Neural progenitor cell (in vitro differentiated cells): ENCODE results near the gene OR51D1.

Experiments used
- EZH2phosphoT487 ChIP-seq: fragments of 200-600 bp; sonication (generic); IDR thresholded peaks from 2 replicates; pipeline ENCODE4 v1.6.1; 2017; ENCODE audit warnings: antibody characterized with exemption
- TF ChIP-seq, protein P1 (sequence below): fragments of 200-600 bp; sonication (generic); IDR thresholded peaks from 2 replicates; pipeline ENCODE4 v1.5.1; 2017; ENCODE audit warnings: antibody characterized with exemption, mild to moderate bottlenecking

DNA sequence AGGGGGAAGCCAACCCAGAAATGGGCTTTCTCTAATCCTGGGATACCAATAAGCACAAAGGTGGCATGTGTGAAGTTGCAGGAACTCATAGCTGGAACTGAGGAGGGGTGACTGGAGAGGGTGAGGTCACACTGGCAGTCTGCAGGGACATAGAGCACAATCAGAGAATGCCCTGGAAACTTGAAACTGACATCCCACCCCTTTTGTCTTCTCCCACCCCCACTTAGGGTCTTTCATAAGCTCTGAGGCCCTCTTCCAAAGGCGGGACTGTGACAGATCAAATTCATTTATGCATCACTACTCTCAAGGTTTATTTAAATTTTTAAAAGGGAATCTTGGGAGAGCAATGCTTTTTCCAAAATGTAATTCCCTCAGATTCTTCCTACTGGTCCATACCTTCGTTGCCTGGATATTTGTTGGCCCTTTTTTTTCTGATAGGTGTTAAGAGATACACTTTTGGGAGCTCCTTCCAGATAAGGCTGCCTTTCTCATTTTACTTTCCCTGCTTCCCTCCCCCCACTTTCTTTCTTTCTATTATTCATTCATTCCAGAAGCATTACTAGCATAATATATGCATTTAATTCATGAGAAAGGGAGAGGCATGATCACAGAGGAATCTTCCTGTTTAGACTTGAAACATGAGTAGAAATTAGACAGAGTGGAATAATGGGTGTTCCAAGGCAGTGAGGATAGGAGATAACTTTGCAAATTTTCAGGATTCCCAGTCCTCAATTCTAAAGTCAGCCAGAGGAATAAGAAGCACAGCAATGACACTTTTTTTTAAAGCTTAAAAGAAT, 45.5 kb downstream of the OR51D1 start:
- TF ChIP-seq, protein P1, sequence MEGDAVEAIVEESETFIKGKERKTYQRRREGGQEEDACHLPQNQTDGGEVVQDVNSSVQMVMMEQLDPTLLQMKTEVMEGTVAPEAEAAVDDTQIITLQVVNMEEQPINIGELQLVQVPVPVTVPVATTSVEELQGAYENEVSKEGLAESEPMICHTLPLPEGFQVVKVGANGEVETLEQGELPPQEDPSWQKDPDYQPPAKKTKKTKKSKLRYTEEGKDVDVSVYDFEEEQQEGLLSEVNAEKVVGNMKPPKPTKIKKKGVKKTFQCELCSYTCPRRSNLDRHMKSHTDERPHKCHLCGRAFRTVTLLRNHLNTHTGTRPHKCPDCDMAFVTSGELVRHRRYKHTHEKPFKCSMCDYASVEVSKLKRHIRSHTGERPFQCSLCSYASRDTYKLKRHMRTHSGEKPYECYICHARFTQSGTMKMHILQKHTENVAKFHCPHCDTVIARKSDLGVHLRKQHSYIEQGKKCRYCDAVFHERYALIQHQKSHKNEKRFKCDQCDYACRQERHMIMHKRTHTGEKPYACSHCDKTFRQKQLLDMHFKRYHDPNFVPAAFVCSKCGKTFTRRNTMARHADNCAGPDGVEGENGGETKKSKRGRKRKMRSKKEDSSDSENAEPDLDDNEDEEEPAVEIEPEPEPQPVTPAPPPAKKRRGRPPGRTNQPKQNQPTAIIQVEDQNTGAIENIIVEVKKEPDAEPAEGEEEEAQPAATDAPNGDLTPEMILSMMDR: no peak
- no peak for TF ChIP-seq EZH2phosphoT487
